ENCODE data around the gene ALLC.
"Not testable (repeated sequence)": the region's sequence is repeated elsewhere in the genome, so short reads cannot be mapped to it uniquely, and the experiment has no call there.

Gene ALLC

DNA sequence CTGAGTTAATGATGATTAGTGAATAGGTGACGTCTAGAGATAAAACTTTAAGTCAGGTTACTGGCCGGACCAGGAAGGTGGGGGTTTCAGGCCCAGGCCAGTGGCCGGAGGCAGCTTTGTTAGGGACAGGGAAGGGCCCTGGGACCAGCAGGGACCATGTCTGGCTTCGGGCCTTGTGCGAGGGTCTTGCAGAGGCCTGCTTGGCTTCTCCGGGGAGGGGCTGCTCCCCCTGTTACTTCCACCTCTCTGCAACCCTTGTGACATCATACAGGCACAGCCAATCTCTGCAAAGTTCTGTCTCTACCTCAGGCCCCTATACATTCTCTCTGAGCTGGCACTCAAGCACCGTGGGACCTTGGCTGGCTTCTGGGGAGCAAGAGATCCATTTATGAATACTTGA is at the start of gene ALLC:
TSS of gene ALLC (plus strand) at position 320 of the 400 bp plus-strand sequence. CDS start 12,958 bp downstream, outside the sequence.
- TF ChIP-seq CTCF (conservative IDR thresholded peaks at IDR 0.05) = no peak
- TF ChIP-seq ZFX (IDR thresholded peaks at IDR 0.05) = no peak
- H3K27ac ChIP-seq = no peak within 1 kb of the TSS

DNA sequence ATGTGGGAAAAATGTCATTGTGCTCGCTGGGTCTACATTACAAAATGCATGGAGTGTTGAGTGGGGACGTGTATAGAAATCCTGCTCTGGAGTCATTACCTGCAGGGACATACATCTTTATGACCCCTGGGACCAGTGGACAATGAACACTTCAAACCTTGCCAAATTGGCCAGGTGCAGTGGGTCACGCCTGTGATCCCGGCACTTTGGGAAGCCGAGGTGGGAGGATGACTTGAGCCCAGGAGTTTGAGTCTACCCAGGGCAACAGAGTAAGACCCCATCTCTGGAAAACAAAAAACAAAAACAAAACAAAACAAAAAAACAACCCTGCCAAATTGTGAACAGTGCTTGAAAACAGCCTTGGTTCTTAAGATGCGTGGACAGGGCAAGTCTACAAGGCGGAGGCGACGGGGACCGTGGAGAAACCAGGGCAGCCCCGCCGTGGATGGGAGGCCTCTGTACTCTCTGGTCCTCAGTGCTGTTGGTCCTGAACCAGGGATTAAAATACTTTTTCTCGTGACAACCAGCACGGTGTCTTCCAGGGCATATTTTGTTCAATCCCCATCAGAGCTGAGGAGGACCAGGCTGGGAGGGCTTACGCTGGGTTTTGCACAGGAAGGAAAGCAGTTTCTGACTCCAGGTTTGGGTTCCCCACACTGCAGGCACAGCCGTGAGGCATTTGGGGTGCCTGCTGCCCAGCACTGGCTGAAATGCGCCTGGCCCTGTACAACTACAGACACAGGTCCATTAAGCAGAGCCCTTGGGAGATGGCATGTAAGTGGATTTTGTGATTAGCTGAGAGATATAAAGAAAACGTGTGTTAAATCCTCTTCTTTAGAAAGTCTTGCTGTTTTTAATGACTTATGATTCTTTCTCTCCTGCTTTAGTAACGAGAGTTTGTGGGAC is 49.4 kb upstream of the ALLC start:
- no peak for TF ChIP-seq CTCF (conservative IDR thresholded peaks at IDR 0.05)
- TF ChIP-seq ZFX (IDR thresholded peaks at IDR 0.05) = no peak
- H3K27ac ChIP-seq = no peak overlapping the region

DNA sequence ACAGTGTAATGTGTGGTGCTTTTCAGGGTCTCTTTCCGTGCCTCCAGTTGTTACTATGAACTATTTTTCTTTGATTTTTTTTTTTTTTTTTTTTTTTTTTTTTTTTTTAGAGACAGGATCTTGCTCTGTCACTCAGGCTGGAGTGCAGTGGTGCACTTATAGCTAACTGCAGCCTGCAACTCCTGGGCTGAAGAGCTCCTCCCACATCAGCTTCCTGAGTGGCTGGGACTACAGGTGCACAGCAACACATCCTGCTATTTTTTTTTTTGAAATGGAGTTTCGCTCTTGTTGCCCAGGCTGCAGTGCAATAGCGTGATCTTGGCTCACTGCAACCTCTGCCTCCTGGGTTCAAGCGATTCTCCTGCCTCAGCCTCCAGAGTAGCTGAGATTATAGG is 48.7 kb upstream of the ALLC start:
- not testable (repeated sequence) for H3K27ac ChIP-seq

DNA sequence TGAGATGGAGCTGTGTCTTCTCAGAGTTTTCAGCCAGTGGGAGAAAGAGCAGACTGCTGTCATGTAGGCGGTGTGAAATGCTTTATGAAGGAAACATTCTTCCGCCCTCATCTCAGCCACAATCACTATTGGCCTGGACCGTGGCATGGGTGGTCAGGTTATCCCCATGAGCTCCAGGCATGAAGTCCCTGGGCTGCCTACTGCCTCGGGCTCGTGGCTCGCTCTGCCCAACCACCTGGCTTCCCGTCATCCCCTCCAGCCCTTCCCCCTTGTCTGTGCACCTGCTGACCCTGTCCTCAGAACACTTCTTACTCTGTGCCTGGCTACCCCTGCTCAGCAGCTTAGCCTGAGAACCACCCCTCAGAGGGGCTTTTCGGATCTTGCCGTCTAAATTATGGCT is 47.6 kb upstream of the ALLC start:
- no peak for TF ChIP-seq CTCF (conservative IDR thresholded peaks at IDR 0.05)
- no peak for TF ChIP-seq ZFX (IDR thresholded peaks at IDR 0.05)
- no peak overlapping the region for H3K27ac ChIP-seq

DNA sequence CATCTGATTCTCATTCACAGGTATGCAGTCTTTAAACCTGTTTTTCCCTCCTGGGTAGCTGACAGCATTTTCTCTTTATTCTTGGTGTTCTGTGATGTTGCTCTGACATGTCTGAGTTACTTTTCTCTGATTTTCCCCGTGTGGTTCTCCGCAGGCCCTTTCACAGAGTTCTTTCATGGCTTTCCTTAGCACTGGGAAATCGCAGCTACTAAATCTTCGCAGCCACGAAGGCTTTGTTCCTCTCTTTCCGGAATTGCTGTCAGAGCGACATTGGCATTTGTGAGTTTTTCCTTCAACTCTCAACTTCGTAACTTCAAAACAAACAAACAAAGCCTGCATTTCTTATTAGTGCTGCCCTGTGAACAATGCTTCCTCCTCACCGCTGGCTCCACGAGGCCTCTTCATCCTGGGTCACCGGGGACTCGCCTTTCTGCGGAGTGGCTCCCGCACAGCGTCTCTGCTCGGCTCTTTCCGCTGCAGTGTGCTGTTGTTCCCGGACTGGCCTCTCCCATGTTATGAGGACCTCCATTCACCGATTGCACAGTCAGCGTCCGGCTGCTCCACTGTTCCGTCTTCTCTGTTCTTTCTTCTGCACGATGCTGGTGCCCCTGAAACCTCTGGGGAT is 47.0 kb upstream of the ALLC start:
- TF ChIP-seq CTCF (conservative IDR thresholded peaks at IDR 0.05) (no peak), ZFX (IDR thresholded peaks at IDR 0.05) (no peak)
- no peak overlapping the region for H3K27ac ChIP-seq

DNA sequence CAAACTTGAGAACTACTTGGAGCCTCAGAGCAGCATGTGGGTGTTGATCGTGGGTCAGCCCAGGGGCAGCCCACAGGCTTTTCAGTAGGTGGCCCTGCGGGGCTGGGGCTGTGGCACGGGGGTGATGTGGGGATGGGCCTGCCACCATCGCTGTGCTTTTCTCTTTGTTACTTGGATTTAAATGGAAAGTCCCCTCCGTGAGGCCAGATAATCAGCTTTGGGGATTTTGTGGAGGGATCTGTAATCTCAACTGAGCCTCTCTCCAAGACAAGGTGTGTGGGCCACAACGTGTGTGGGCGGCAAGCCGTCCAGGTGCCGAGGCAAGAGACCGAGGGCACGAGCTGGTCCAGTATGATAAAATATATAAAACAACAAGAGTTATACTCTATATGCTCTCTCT is 46.4 kb upstream of the ALLC start:
- TF ChIP-seq CTCF (conservative IDR thresholded peaks at IDR 0.05) = no peak
- no peak for TF ChIP-seq ZFX (IDR thresholded peaks at IDR 0.05)
- no peak overlapping the region for H3K27ac ChIP-seq

GRCh38 chr2:3612639-3613523 is 45.1 kb upstream of the ALLC start:
- H3K27ac ChIP-seq = no peak overlapping the region
- TF ChIP-seq CTCF (conservative IDR thresholded peaks at IDR 0.05) (no peak), ZFX (IDR thresholded peaks at IDR 0.05) (no peak)

Measured in C4-2B (cell line).